ENCODE results near the gene PIK3R1. TPM values are rescaled to one million over a fixed set of nuclear protein-coding genes. Genes with fewer than 3 reads are reported as not detected.
A peak's percentile ranks its signal among the peaks of the same experiment; 100 is the strongest.

PIK3R1 gene
- total RNA-seq, 6 donors from 2014 or later, result 52.3 to 112 (median 92.5) TPM

GRCh38 chr5:68264024-68264956 lies 48.7 kb downstream of the PIK3R1 start:
- Histone ChIP-seq H3K4me3 (no peak overlapping the region), H3K4me1 (peaks cover 55 to 70% (median 60%) of the 10 kb centered on the region in 4 donors), H3K27ac (peak overlapping the region; percentile 67 to 85 (median 76)), H3K36me3 (no peaks in the 10 kb centered on the region), H3K27me3 (no peaks in the 10 kb centered on the region), H3K9me3 (no peaks in the 10 kb centered on the region)
- no peak for DNase-seq
- TF ChIP-seq CTCF (IDR thresholded peaks at IDR 0.05) (no peak), POLR2A (IDR thresholded peaks at IDR 0.05) (no peak), POLR2AphosphoS5 (IDR thresholded peaks at IDR 0.05) (no peak), EP300 (IDR thresholded peaks at IDR 0.05) (no peak)
- 64 to 72% methylated on average over 9 to 10 of the region's 10 CpGs for WGBS, 2 donors
- ATAC-seq (ENCODE audit: low FRiP score in 2 of 2), result peak; percentile 25 to 32

- DNase-seq (no peak), ATAC-seq (ENCODE audit: low FRiP score in 2 of 2) (peak; percentile 11 to 24)
- H3K36me3 ChIP-seq, result no peaks in the 10 kb centered on the region
- no peak overlapping the region for H3K4me3 ChIP-seq
- 16 to 28% methylated on average over 2 of the region's 2 CpGs for WGBS, 2 donors
- no peaks in the 10 kb centered on the region for H3K27me3 ChIP-seq
- H3K27ac ChIP-seq, result peak overlapping the region; percentile 67 to 85 (median 76)
- H3K9me3 ChIP-seq, result no peaks in the 10 kb centered on the region
- TF ChIP-seq CTCF (IDR thresholded peaks at IDR 0.05), result no peak
- TF ChIP-seq EP300 (IDR thresholded peaks at IDR 0.05), result peak in 1 of 4 donors; percentile 21
- peaks cover 60 to 75% (median 64%) of the 10 kb centered on the region in 4 donors for H3K4me1 ChIP-seq
Measured at GRCh38 chr5:68265347-68265746, 49.8 kb downstream of the PIK3R1 start.

GRCh38 chr5:68265822-68266395 lies 50.4 kb downstream of the PIK3R1 start:
- Histone ChIP-seq H3K4me3 (no peak overlapping the region), H3K27me3 (no peaks in the 10 kb centered on the region), H3K9me3 (no peaks in the 10 kb centered on the region), H3K4me1 (peaks cover 65 to 78% (median 68%) of the 10 kb centered on the region in 4 donors), H3K27ac (peak overlapping the region; percentile 67 to 85 (median 76)), H3K36me3 (no peaks in the 10 kb centered on the region)
- DNase-seq (no peak), ATAC-seq (ENCODE audit: low FRiP score in 2 of 2) (peak in 1 of 2 donors; percentile 51)
- TF ChIP-seq EP300 (IDR thresholded peaks at IDR 0.05), result no peak
- no peak for TF ChIP-seq CTCF (IDR thresholded peaks at IDR 0.05)
- TF ChIP-seq POLR2A (IDR thresholded peaks at IDR 0.05), result no peak
- no peak for TF ChIP-seq POLR2AphosphoS5 (IDR thresholded peaks at IDR 0.05)
- WGBS, 2 donors, result 55 to 62% methylated on average over 3 of the region's 3 CpGs

- DNase-seq (no peak), ATAC-seq (ENCODE audit: low FRiP score in 2 of 2) (no peak)
- H3K36me3 ChIP-seq, result no peaks in the 10 kb centered on the region
- peaks cover 65 to 80% (median 71%) of the 10 kb centered on the region in 4 donors for H3K4me1 ChIP-seq
- 30 to 31% methylated on average over 1 of the region's 1 CpG for WGBS, 2 donors
- TF ChIP-seq CTCF (IDR thresholded peaks at IDR 0.05), result no peak
- TF ChIP-seq POLR2A (IDR thresholded peaks at IDR 0.05), result no peak
- TF ChIP-seq EP300 (IDR thresholded peaks at IDR 0.05), result no peak
- TF ChIP-seq POLR2AphosphoS5 (IDR thresholded peaks at IDR 0.05), result no peak
- H3K27ac ChIP-seq, result peak overlapping the region; percentile 67 to 85 (median 76)
- no peaks in the 10 kb centered on the region for H3K27me3 ChIP-seq
- no peak overlapping the region for H3K4me3 ChIP-seq
- no peaks in the 10 kb centered on the region for H3K9me3 ChIP-seq
Measured at GRCh38 chr5:68266457-68266856, 50.9 kb downstream of the PIK3R1 start.
